ENCODE data around the gene AKT1S1.

GRCh38 chr19:49870309-49870901, 6.8 kb downstream of the AKT1S1 start:
- TF ChIP-seq CTCF (IDR thresholded peaks at IDR 0.05) (no peak), POLR2A (IDR thresholded peaks at IDR 0.05) (no peak)

All from heart left ventricle (tissue), 13 donors.